GM12865 (cell line): ENCODE measurements around the gene ARFGEF3.

ENCODE experiments used
- DNase-seq: peaks from one replicate; pipeline ENCODE4 v3.0.0; 2010; ENCODE audit warnings: low read depth
- H3K4me3 ChIP-seq: 2 replicates; pipeline ENCODE4 v1.5.1; 2011; ENCODE audit warnings: mild to moderate bottlenecking, low read depth, low read length, control low read depth
- TF ChIP-seq, protein P1 (sequence below): IDR thresholded peaks from 2 replicates; pipeline ENCODE4 v1.5.1; 2011; ENCODE audit warnings: low read length, control low read depth, low read depth, inconsistent platforms; ENCODE audit not compliant: insufficient read depth; ENCODE audit errors: missing control alignments

The ARFGEF3 gene

DNA sequence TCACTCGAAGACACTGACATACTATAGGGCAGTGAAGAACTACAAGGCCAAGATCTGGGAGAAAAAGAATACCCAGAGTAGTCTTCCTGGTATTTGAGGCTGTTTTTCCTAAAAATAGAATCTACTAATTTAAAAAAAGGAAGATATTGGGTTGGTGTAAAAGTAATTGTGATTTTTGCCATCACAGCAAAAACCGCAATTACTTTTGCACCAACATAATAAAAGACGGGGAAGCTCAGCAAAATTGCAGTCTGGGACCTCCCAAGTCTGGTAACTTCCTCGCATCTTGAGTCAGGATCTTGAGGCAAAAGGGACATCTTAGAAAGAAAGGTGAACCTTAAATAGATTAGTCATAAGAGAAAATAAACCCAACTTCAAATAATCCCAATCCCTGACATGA is 138.7 kb downstream of the ARFGEF3 start:
- TF ChIP-seq, protein P1, sequence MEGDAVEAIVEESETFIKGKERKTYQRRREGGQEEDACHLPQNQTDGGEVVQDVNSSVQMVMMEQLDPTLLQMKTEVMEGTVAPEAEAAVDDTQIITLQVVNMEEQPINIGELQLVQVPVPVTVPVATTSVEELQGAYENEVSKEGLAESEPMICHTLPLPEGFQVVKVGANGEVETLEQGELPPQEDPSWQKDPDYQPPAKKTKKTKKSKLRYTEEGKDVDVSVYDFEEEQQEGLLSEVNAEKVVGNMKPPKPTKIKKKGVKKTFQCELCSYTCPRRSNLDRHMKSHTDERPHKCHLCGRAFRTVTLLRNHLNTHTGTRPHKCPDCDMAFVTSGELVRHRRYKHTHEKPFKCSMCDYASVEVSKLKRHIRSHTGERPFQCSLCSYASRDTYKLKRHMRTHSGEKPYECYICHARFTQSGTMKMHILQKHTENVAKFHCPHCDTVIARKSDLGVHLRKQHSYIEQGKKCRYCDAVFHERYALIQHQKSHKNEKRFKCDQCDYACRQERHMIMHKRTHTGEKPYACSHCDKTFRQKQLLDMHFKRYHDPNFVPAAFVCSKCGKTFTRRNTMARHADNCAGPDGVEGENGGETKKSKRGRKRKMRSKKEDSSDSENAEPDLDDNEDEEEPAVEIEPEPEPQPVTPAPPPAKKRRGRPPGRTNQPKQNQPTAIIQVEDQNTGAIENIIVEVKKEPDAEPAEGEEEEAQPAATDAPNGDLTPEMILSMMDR = no peak
- no peak overlapping the region for H3K4me3 ChIP-seq
- no peak for DNase-seq

DNA sequence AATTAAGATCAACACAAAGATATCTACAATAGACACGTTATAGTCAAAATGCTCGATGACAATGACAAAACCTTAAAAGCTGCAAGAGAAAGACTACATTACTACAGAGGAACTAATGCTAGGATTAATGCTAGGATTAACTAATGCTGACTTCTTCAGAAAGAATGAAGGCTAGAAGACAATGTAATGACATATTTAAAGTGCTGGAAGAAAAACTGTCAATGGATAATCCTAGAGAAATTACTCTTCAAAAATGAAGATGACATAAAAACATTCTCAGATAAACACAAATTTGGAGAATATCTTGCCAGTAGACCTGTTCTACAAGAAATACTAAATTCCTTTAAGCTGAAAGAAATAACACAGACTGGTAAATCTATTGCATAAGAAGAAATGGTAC is 140.8 kb downstream of the ARFGEF3 start:
- H3K4me3 ChIP-seq = no peak overlapping the region
- TF ChIP-seq, protein P1 = no peak
- DNase-seq = no peak

DNA sequence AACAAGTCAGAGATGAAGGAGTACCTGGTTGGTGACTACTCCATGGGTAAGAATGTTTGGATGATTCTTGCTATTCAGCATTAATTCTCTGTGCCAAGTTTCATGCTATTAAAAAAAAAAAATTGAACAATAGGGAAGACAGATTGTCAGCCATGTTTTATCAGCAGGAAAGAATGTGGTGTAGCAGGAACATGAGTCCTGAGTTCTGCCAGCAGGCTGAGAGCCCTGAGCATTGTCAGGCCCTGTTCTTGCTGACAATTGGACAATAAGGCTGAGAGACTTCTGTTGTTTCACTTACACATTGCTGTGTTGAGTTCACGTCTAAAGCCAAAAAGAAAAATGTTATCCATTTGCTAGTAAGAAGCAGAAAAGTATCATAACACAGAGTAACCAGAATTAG is 145.6 kb downstream of the ARFGEF3 start:
- TF ChIP-seq, protein P1 = no peak
- DNase-seq = no peak
- H3K4me3 ChIP-seq = no peak overlapping the region

DNA sequence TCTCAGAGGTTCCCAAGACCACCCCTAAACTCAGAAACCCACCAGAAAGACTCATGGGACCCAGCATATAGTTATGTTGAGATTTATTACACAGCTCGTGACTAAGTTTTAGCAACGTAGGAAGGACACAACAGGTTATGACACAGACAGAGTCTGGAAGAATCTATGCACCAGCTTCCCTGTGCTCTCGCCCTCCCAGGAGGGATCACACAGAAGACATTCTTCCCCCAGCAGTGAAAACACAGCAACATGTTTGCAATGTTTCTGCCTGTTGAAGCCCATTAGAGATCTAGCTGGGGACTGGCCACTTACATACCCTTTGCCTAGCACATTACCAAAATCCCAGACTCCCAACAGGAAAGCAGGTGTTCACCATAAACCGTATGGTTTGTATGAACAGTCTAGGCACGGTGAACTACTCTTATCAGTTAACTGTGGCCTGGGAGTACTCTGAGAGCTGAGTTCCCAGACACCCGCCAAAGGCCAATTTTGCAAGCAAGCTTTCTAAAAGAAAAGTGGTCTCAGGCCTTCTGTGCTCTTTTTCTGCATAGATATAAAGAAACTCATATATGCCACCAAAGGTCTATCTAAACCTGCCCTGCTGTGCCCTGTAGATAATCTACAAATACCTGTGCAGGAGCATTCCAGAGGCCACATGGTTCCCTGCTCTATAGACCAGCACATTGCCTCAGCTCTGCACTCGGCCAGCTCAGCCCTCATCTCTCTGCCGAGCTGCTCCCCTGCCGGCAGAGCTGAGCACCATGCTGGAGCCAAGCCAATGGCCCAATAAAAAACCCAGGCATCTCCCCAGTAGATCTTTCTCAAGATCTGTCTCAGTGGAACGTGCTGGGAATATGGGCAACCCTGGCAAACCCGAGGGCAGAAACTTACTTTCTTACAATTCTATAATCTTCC is 146.3 kb downstream of the ARFGEF3 start:
- DNase-seq = no peak
- H3K4me3 ChIP-seq = no peak overlapping the region
- TF ChIP-seq, protein P1 = no peak

DNA sequence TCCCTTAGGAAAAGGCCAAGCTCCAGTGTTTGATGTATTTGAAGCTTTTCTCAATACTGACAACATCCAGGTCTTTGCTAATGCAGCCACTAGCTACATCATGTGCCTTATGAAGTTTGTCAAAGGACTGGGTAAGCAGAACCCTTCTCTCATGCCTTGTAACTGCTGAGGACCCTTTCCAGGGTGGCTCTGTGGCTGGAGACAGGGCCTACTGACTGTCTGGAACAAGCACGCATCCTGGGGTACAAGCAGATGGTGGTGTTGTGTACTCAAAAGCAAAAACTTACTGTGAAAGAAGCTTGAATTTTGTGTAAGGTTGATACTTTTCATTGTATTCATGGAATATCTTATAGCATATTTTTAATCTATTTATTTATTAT is 147.0 kb downstream of the ARFGEF3 start:
- TF ChIP-seq, protein P1 = no peak
- no peak overlapping the region for H3K4me3 ChIP-seq
- no peak for DNase-seq

DNA sequence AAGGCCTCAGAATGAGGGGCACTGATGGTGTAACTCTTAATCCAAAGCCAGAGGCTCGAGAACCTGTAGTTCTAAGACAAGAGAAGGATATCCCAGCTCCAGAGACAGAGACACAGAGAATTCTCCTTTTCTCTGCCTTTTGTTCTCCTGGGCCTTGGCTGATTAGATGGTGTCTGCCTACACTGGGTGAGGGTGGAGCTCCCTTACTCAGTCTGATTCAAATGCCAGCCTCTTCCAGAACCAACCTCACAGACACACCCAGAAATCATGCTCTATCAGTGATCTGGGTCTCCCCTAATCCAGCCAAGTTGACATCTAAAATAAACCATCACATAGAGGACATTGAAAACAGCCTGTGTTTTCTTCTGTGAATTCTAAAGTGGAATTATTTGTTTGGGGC is 148.0 kb downstream of the ARFGEF3 start:
- TF ChIP-seq, protein P1 = no peak
- DNase-seq = no peak
- no peak overlapping the region for H3K4me3 ChIP-seq

DNA sequence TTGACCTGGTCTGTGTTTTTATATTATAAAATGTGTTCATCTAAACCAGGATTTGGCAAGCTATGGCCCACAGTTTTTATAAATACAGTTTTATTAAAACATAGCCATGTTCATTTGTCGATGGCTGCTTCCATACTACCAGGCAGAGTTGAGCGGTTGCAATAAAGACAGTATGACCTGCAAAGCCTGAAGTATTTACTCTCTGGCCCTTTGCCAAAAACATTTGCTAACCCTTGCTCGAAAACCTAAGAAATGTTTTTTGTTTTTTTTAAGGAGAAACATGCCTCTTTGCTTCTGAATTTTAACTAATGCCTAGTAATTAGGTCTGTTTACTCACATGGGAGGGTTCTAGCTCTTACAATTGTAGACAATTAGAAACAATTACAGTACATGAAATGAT is 148.6 kb downstream of the ARFGEF3 start:
- TF ChIP-seq, protein P1 = no peak
- DNase-seq = no peak

More for the DNA sequence above, 148.6 kb downstream of the ARFGEF3 start:
- no peak overlapping the region for H3K4me3 ChIP-seq
